Measurements from ENCODE around the gene ABHD6. TPM values are rescaled to one million over a fixed set of nuclear protein-coding genes. Genes with fewer than 3 reads are reported as not detected.

The ABHD6 gene
- total RNA-seq, 2 donors from 2014 or later, result 7.5 to 8.6 TPM

- Mint-ChIP-seq H3K4me1 (peaks cover 3% of the 10 kb centered on the region), H3K36me3 (ENCODE audit: low read depth) (peaks cover 26% of the 10 kb centered on the region), H3K27ac (no peak overlapping the region), H3K4me3 (no peak overlapping the region), H3K27me3 (ENCODE audit: insufficient read depth) (peaks cover 4% of the 10 kb centered on the region), H3K9me3 (peaks cover 13% of the 10 kb centered on the region)
- WGBS, 2 experiments (ENCODE audit: insufficient coverage in 1 of 2, insufficient read length in 1 of 2), result 75 to 100% methylated on average over 1 to 5 of the region's 5 CpGs
- H3K36me3 ChIP-seq (ENCODE audit: control insufficient read depth, insufficient read depth, low read length), result no peaks in the 10 kb centered on the region
- no peaks in the 10 kb centered on the region for H3K27me3 ChIP-seq (ENCODE audit: control insufficient read depth, insufficient read depth, low read length, poor library complexity, severe bottlenecking)
- no peaks in the 10 kb centered on the region for H3K9me3 ChIP-seq (ENCODE audit: control insufficient read depth, low read length)
- no peak overlapping the region for H3K4me3 ChIP-seq (ENCODE audit: low read length)
- no peak overlapping the region for H3K27ac ChIP-seq (ENCODE audit: low read depth, low read length)
- no peak for DNase-seq
- TF ChIP-seq, protein P1, sequence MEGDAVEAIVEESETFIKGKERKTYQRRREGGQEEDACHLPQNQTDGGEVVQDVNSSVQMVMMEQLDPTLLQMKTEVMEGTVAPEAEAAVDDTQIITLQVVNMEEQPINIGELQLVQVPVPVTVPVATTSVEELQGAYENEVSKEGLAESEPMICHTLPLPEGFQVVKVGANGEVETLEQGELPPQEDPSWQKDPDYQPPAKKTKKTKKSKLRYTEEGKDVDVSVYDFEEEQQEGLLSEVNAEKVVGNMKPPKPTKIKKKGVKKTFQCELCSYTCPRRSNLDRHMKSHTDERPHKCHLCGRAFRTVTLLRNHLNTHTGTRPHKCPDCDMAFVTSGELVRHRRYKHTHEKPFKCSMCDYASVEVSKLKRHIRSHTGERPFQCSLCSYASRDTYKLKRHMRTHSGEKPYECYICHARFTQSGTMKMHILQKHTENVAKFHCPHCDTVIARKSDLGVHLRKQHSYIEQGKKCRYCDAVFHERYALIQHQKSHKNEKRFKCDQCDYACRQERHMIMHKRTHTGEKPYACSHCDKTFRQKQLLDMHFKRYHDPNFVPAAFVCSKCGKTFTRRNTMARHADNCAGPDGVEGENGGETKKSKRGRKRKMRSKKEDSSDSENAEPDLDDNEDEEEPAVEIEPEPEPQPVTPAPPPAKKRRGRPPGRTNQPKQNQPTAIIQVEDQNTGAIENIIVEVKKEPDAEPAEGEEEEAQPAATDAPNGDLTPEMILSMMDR (conservative IDR thresholded peaks at IDR 0.05), result no peak
- H3K4me1 ChIP-seq (ENCODE audit: control insufficient read depth, insufficient read depth, low read length), result no peaks in the 10 kb centered on the region
- H3K9ac ChIP-seq (ENCODE audit: extremely low read depth, low read length, poor library complexity, severe bottlenecking), result no peak overlapping the region
These were observed 58.7 kb downstream of the ABHD6 start for GRCh38 chr3:58296269-58296668.

DNA sequence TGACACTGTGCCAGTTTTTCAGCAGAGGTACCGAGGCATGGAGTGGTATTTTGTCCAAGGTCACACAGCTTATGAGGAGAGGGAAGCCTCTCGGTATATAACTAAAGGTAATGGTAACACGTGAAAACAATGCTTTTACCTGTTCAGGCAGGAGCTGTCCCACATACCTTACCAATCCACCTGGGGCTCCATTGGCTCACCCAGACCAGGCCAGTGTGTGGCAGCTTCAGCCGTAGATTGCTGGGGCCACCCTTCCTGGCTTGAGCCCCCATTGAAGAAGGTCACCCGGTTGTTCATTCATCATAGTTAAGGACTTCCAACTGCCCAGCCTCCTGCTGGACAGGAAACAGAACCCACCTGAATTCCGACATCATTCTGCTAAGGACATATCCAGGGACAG, 59.3 kb downstream of the ABHD6 start:
- H3K36me3 Mint-ChIP-seq (ENCODE audit: low read depth), result peaks cover 20% of the 10 kb centered on the region
- 91% methylated on average over 5 to 6 of the region's 6 CpGs for WGBS, 2 experiments (ENCODE audit: insufficient coverage in 1 of 2, insufficient read length in 1 of 2)
- no peak overlapping the region for H3K27ac Mint-ChIP-seq
- peaks cover 7% of the 10 kb centered on the region for H3K9me3 Mint-ChIP-seq
- Histone ChIP-seq H3K36me3 (ENCODE audit: control insufficient read depth, insufficient read depth, low read length) (no peaks in the 10 kb centered on the region), H3K9ac (ENCODE audit: extremely low read depth, low read length, poor library complexity, severe bottlenecking) (no peak overlapping the region), H3K4me1 (ENCODE audit: control insufficient read depth, insufficient read depth, low read length) (no peaks in the 10 kb centered on the region), H3K27ac (ENCODE audit: low read depth, low read length) (no peak overlapping the region), H3K9me3 (ENCODE audit: control insufficient read depth, low read length) (no peaks in the 10 kb centered on the region), H3K4me3 (ENCODE audit: low read length) (no peak overlapping the region), H3K27me3 (ENCODE audit: control insufficient read depth, insufficient read depth, low read length, poor library complexity, severe bottlenecking) (no peaks in the 10 kb centered on the region)
- no peak for DNase-seq
- TF ChIP-seq, protein P1 (conservative IDR thresholded peaks at IDR 0.05), result no peak
- H3K4me3 Mint-ChIP-seq, result no peak overlapping the region
- peaks cover 3% of the 10 kb centered on the region for H3K4me1 Mint-ChIP-seq
- peaks cover 9% of the 10 kb centered on the region for H3K27me3 Mint-ChIP-seq (ENCODE audit: insufficient read depth)

DNA sequence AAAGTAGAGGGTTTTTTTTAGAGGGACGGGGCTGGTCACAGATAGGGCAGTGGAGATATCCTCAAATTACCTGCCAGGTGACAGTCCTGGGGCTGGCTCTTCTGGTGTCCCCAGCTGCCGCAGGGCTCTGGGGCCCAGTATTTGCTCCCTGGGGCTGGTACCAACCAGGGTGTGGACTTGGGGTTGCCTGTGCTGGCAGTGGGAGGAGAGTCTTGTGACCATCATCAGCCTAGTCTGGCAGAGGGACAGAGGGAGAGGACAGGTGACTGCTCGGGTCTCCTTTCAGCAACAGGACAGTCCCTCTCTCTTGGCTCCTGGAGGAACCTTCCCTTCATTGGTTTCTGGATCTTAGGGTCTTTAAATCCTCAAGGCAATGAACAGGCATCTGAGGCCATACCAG, 60.6 kb downstream of the ABHD6 start:
- DNase-seq, result peak; percentile 43
- Mint-ChIP-seq H3K27ac (no peak overlapping the region), H3K36me3 (ENCODE audit: low read depth) (peaks cover 10% of the 10 kb centered on the region), H3K4me3 (no peak overlapping the region), H3K27me3 (ENCODE audit: insufficient read depth) (peaks cover 18% of the 10 kb centered on the region), H3K9me3 (peaks cover 2% of the 10 kb centered on the region), H3K4me1 (peaks cover 3% of the 10 kb centered on the region)
- Histone ChIP-seq H3K9me3 (ENCODE audit: control insufficient read depth, low read length) (no peaks in the 10 kb centered on the region), H3K27ac (ENCODE audit: low read depth, low read length) (no peak overlapping the region), H3K36me3 (ENCODE audit: control insufficient read depth, insufficient read depth, low read length) (no peaks in the 10 kb centered on the region), H3K4me1 (ENCODE audit: control insufficient read depth, insufficient read depth, low read length) (no peaks in the 10 kb centered on the region), H3K27me3 (ENCODE audit: control insufficient read depth, insufficient read depth, low read length, poor library complexity, severe bottlenecking) (peaks cover 11% of the 10 kb centered on the region), H3K9ac (ENCODE audit: extremely low read depth, low read length, poor library complexity, severe bottlenecking) (no peak overlapping the region), H3K4me3 (ENCODE audit: low read length) (no peak overlapping the region)
- 56 to 77% methylated on average over 1 to 3 of the region's 3 CpGs for WGBS, 2 experiments (ENCODE audit: insufficient coverage in 1 of 2, insufficient read length in 1 of 2)
- TF ChIP-seq, protein P1 (conservative IDR thresholded peaks at IDR 0.05), result no peak

Data from endodermal cell (in vitro differentiated cells).